ENCODE results near the gene BRIP1.
"Not testable (repeated sequence)": the region's sequence is repeated elsewhere in the genome, so short reads cannot be mapped to it uniquely, and the experiment has no call there.

Gene BRIP1

DNA sequence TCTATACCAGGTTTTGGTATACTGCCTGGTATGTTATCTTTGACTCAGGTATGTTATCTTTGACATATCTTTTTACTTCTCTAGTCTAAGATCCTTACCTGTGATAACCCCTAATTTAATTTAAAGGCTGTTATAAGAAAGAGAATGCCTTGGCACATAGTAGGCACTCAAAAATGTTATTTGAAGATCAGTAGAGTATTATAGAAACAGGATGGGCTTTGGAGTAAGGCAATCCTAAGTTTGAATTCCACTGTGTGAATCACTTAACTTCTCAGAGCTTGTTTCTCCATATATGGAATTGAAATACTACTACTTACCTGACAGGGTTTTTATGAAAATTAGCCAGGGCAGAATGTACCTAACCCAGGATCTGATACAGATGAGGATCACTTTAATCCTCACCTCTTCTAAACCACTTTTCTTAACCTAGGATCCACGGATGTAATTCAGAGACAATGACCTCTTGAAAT, 1.2 kb downstream of the BRIP1 start:
- Histone ChIP-seq H3K4me1 (ENCODE audit: insufficient read depth, low read length) (peaks cover 10% of the 10 kb centered on the region), H3K4me3 (ENCODE audit: low read depth in 1 of 2, low read length in 2 of 2) (no peak overlapping the region), H3K9ac (ENCODE audit: low read length) (no peak overlapping the region), H3K9me3 (ENCODE audit: low read length) (no peaks in the 10 kb centered on the region), H3K27me3 (ENCODE audit: control insufficient read depth in 1 of 2, insufficient read depth in 2 of 2, low read length in 2 of 2) (no peaks in the 10 kb centered on the region), H3K27ac (ENCODE audit: low read depth, low read length) (no peak overlapping the region), H3K36me3 (ENCODE audit: insufficient read depth, low read length) (no peaks in the 10 kb centered on the region)

DNA sequence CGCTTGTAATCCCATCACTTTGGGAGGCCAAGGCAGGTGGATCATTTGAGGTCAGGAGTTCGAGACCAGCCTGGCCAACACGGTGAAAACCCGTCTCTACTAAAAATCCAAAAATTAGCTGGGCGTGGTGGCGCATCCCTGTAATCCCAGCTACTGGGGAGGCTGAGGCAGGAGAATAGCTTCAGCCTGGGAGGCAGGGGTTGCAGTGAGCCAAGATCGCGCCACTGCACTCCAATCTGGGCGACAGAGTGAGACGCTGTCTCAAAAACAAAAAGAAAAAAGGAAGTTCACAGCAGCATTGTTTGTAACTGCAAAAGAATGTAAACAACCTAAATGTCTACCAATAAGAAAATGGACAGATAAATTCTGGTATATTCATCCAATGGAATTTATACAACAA, 2.9 kb downstream of the BRIP1 start:
- not testable (repeated sequence) for H3K9me3 ChIP-seq (ENCODE audit: low read length); H3K27me3 ChIP-seq (ENCODE audit: control insufficient read depth in 1 of 2, insufficient read depth in 2 of 2, low read length in 2 of 2); H3K4me3 ChIP-seq (ENCODE audit: low read depth in 1 of 2, low read length in 2 of 2); H3K9ac ChIP-seq (ENCODE audit: low read length); H3K36me3 ChIP-seq (ENCODE audit: insufficient read depth, low read length); H3K27ac ChIP-seq (ENCODE audit: low read depth, low read length)
- H3K4me1 ChIP-seq (ENCODE audit: insufficient read depth, low read length) = peaks cover 10% of the 10 kb centered on the region

DNA sequence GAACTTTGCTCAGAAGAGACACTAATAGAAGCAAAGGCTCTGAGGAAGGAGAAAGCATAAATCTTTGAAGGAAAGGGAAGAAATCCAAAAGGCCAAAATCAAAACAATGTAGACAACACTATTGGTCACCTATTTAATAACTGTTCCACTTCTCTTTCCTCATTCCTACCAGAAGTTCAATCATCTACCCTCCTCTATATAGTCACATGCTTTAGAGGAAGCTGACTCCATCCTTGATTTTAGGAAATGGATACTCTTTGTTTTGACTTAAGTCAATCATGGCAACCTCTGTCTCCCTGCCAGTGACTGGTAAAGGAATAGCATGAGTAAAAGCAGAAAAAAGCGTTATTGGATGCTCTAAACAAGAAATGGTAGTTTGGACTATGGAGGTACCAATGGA, 7.3 kb downstream of the BRIP1 start:
- no peaks in the 10 kb centered on the region for H3K4me1 ChIP-seq (ENCODE audit: insufficient read depth, low read length)
- H3K9ac ChIP-seq (ENCODE audit: low read length) = no peak overlapping the region
- no peaks in the 10 kb centered on the region for H3K27me3 ChIP-seq (ENCODE audit: control insufficient read depth in 1 of 2, insufficient read depth in 2 of 2, low read length in 2 of 2)
- no peak overlapping the region for H3K4me3 ChIP-seq (ENCODE audit: low read depth in 1 of 2, low read length in 2 of 2)
- H3K9me3 ChIP-seq (ENCODE audit: low read length) = no peaks in the 10 kb centered on the region
- H3K36me3 ChIP-seq (ENCODE audit: insufficient read depth, low read length) = no peaks in the 10 kb centered on the region
- H3K27ac ChIP-seq (ENCODE audit: low read depth, low read length) = no peak overlapping the region

DNA sequence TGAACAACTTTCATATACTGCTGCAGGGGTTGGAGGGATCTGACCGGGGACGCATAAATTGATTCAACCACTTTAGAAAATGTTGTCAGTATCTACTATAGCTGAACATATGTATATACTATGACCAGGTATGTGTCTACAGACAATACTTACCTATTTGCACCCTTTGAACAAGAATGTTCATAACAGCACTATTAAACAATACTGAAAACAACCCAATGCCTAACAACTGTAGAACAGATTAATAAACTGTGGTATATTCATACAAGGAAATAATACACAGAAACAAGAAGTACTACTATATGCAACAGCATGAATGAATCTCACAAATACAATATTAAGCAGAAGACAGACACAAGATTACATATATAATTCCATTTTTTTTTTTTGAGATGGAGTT, 10.5 kb downstream of the BRIP1 start:
- no peaks in the 10 kb centered on the region for H3K4me1 ChIP-seq (ENCODE audit: insufficient read depth, low read length)
- H3K27me3 ChIP-seq (ENCODE audit: control insufficient read depth in 1 of 2, insufficient read depth in 2 of 2, low read length in 2 of 2) = no peaks in the 10 kb centered on the region
- no peak overlapping the region for H3K27ac ChIP-seq (ENCODE audit: low read depth, low read length)
- no peaks in the 10 kb centered on the region for H3K9me3 ChIP-seq (ENCODE audit: low read length)
- no peak overlapping the region for H3K9ac ChIP-seq (ENCODE audit: low read length)
- H3K4me3 ChIP-seq (ENCODE audit: low read depth in 1 of 2, low read length in 2 of 2) = no peak overlapping the region
- no peaks in the 10 kb centered on the region for H3K36me3 ChIP-seq (ENCODE audit: insufficient read depth, low read length)

DNA sequence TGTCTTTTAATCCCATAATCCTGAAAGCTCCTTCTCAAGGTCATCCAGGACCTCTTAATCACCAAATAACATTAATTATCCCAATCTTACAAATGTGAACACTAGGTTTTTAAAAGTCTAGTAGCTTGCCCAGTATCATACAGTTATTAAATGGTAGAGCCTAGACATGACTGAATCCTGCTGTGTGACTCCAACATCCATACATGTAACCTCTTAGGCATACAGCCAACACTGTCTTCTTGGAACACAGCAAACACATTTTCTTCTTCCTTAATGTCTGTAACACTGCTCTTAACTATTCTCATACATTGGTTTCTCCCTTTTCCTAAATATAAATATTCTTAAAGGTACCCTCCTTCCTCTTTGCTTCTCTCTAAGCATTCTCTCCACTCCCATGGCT, 13.7 kb downstream of the BRIP1 start:
- no peaks in the 10 kb centered on the region for H3K9me3 ChIP-seq (ENCODE audit: low read length)
- H3K9ac ChIP-seq (ENCODE audit: low read length) = no peak overlapping the region
- no peaks in the 10 kb centered on the region for H3K36me3 ChIP-seq (ENCODE audit: insufficient read depth, low read length)
- H3K4me3 ChIP-seq (ENCODE audit: low read depth in 1 of 2, low read length in 2 of 2) = no peak overlapping the region
- H3K4me1 ChIP-seq (ENCODE audit: insufficient read depth, low read length) = no peaks in the 10 kb centered on the region
- H3K27me3 ChIP-seq (ENCODE audit: control insufficient read depth in 1 of 2, insufficient read depth in 2 of 2, low read length in 2 of 2) = no peaks in the 10 kb centered on the region
- no peak overlapping the region for H3K27ac ChIP-seq (ENCODE audit: low read depth, low read length)

DNA sequence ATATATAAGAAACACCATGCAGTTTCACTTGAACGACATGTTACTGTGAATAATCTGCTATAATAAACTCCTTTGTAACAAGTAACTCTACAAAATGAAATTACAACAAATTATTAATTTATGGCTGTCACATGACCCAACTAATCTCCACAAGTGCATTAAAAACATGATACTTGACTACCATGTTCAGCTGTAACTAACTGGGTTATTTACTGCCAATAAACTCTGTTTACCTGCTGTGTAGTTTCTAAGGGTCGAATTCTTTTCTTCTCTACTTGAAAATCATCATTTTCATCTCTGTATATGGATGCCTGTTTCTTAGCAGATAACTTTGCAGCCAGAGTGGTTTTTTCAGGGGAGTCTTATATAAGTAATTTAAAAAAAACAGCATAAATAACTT, 14.4 kb downstream of the BRIP1 start:
- Histone ChIP-seq H3K4me1 (ENCODE audit: insufficient read depth, low read length) (no peaks in the 10 kb centered on the region), H3K27ac (ENCODE audit: low read depth, low read length) (no peak overlapping the region), H3K27me3 (ENCODE audit: control insufficient read depth in 1 of 2, insufficient read depth in 2 of 2, low read length in 2 of 2) (no peaks in the 10 kb centered on the region)

DNA sequence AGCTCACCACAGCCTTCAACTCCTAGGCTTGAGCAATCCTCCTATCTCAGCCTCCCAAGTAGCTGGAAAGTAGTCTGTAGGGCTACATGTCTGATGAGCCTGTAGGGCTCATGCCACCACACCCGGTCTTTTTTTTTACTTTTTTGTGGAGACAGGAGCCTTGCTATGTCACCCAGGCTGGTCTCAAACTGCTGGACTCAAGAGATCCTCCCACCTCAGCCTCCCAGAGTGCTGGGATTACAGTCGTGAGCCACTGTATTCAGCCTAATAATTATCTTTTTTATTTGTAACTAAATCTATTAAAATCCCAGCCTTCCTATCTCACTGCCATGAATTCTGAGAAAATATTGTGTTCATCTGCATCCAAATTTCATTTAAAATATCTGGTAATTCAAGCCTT, 15.1 kb downstream of the BRIP1 start:
- Histone ChIP-seq H3K36me3 (ENCODE audit: insufficient read depth, low read length) (no peaks in the 10 kb centered on the region), H3K4me1 (ENCODE audit: insufficient read depth, low read length) (no peaks in the 10 kb centered on the region), H3K27ac (ENCODE audit: low read depth, low read length) (no peak overlapping the region), H3K27me3 (ENCODE audit: control insufficient read depth in 1 of 2, insufficient read depth in 2 of 2, low read length in 2 of 2) (no peaks in the 10 kb centered on the region), H3K9me3 (ENCODE audit: low read length) (no peaks in the 10 kb centered on the region), H3K9ac (ENCODE audit: low read length) (no peak overlapping the region), H3K4me3 (ENCODE audit: low read depth in 1 of 2, low read length in 2 of 2) (no peak overlapping the region)

More for the DNA sequence above, 14.4 kb downstream of the BRIP1 start:
- H3K36me3 ChIP-seq (ENCODE audit: insufficient read depth, low read length) = no peaks in the 10 kb centered on the region
- no peaks in the 10 kb centered on the region for H3K9me3 ChIP-seq (ENCODE audit: low read length)
- H3K9ac ChIP-seq (ENCODE audit: low read length) = no peak overlapping the region
- H3K4me3 ChIP-seq (ENCODE audit: low read depth in 1 of 2, low read length in 2 of 2) = no peak overlapping the region

DNA sequence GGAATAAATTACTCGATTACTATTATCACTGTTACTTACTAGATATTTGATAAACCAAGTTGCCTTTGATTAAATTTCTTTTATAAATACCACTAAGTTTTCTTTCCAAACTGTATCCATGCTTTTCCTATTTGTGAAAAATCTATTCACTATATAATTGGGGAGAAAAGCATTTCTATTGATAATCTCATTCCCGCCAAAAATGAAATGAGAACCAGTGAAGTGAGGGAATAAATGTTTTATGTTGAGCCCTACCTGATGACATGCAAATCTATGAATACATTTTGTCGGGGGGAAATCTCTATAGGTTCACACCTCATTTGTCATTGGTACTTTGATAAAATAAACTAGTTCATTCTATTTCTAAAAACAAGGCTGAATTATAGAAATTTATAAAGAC, 15.7 kb downstream of the BRIP1 start:
- no peaks in the 10 kb centered on the region for H3K9me3 ChIP-seq (ENCODE audit: low read length)
- H3K27me3 ChIP-seq (ENCODE audit: control insufficient read depth in 1 of 2, insufficient read depth in 2 of 2, low read length in 2 of 2) = no peaks in the 10 kb centered on the region
- H3K9ac ChIP-seq (ENCODE audit: low read length) = no peak overlapping the region
- H3K27ac ChIP-seq (ENCODE audit: low read depth, low read length) = no peak overlapping the region
- H3K4me1 ChIP-seq (ENCODE audit: insufficient read depth, low read length) = no peaks in the 10 kb centered on the region
- no peak overlapping the region for H3K4me3 ChIP-seq (ENCODE audit: low read depth in 1 of 2, low read length in 2 of 2)
- H3K36me3 ChIP-seq (ENCODE audit: insufficient read depth, low read length) = no peaks in the 10 kb centered on the region

DNA sequence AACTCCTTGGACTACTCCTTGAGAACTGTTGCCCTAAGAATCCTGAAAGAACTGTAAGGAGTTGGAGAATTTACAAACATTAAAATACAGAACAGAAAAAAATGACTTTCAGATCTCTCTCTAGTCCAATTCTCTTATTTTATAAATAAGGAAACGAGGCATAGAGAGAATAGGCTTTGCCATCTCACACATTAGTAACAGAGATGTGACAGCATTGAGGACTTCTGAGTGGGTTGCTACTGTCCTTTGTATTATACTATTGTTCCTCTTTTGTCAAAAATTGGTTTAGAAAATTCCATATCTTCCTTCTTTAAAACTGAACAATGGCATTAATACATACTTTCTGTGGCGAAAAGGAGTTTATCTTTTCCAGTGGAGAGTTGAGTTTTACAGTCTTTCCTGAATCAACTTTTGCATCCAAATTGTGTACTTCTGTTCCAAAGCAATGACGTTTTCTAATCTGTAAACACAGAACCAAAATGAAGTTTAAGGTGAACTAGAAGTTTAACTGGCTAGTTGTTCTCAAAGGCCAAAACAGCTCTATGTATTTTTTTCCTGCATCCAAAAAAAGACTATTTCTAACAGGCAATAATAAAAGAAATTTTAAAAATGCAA, 16.5 kb downstream of the BRIP1 start:
- Histone ChIP-seq H3K4me3 (ENCODE audit: low read depth in 1 of 2, low read length in 2 of 2) (no peak overlapping the region), H3K27ac (ENCODE audit: low read depth, low read length) (no peak overlapping the region), H3K36me3 (ENCODE audit: insufficient read depth, low read length) (no peaks in the 10 kb centered on the region), H3K4me1 (ENCODE audit: insufficient read depth, low read length) (no peaks in the 10 kb centered on the region), H3K9ac (ENCODE audit: low read length) (no peak overlapping the region), H3K9me3 (ENCODE audit: low read length) (no peaks in the 10 kb centered on the region), H3K27me3 (ENCODE audit: control insufficient read depth in 1 of 2, insufficient read depth in 2 of 2, low read length in 2 of 2) (no peaks in the 10 kb centered on the region)

DNA sequence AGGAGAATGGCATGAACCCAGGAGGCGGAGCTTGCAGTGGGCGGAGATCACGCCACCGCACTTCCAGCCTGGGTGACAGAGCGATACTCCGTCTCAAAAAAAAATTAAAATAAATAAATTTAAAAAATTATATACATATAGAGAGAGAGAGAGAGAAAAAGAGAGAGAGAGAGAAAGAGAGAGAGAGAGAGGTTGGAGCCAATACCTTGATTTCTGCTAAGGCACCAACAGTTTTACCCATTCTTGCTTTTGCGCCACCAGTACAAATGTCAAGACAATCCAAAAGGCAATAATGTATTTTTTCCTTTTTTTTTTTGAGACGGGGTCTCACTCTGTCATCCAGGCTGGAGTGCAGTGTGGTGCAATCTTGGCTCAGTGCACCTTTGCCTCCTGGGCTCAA, 17.2 kb downstream of the BRIP1 start:
- no peaks in the 10 kb centered on the region for H3K27me3 ChIP-seq (ENCODE audit: control insufficient read depth in 1 of 2, insufficient read depth in 2 of 2, low read length in 2 of 2)
- no peaks in the 10 kb centered on the region for H3K36me3 ChIP-seq (ENCODE audit: insufficient read depth, low read length)
- H3K27ac ChIP-seq (ENCODE audit: low read depth, low read length) = no peak overlapping the region
- H3K9ac ChIP-seq (ENCODE audit: low read length) = no peak overlapping the region
- H3K9me3 ChIP-seq (ENCODE audit: low read length) = no peaks in the 10 kb centered on the region
- H3K4me1 ChIP-seq (ENCODE audit: insufficient read depth, low read length) = no peaks in the 10 kb centered on the region
- no peak overlapping the region for H3K4me3 ChIP-seq (ENCODE audit: low read depth in 1 of 2, low read length in 2 of 2)

DNA sequence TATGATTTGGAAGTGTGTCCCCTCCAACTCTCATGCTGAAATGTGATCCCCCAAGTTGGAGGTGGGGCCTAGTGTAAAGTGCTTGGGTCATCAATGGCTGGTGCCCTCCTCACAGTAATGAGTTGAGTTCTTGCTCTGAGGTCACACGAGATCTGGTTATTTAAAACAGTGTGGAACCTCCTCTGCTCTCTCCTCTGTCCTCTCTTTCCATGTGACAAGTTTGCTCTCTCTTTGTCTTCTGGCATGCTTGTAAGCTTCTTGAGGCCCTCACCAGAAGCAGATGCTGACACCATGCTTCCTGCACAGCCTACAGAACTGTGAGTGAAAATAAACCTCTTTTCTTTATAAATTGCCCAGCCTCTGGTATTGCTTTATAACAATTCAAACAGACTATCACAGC, 19.9 kb downstream of the BRIP1 start:
- Histone ChIP-seq H3K9ac (ENCODE audit: low read length) (no peak overlapping the region), H3K36me3 (ENCODE audit: insufficient read depth, low read length) (no peaks in the 10 kb centered on the region), H3K27me3 (ENCODE audit: control insufficient read depth in 1 of 2, insufficient read depth in 2 of 2, low read length in 2 of 2) (no peaks in the 10 kb centered on the region), H3K27ac (ENCODE audit: low read depth, low read length) (no peak overlapping the region), H3K9me3 (ENCODE audit: low read length) (no peaks in the 10 kb centered on the region), H3K4me1 (ENCODE audit: insufficient read depth, low read length) (no peaks in the 10 kb centered on the region), H3K4me3 (ENCODE audit: low read depth in 1 of 2, low read length in 2 of 2) (no peak overlapping the region)

DNA sequence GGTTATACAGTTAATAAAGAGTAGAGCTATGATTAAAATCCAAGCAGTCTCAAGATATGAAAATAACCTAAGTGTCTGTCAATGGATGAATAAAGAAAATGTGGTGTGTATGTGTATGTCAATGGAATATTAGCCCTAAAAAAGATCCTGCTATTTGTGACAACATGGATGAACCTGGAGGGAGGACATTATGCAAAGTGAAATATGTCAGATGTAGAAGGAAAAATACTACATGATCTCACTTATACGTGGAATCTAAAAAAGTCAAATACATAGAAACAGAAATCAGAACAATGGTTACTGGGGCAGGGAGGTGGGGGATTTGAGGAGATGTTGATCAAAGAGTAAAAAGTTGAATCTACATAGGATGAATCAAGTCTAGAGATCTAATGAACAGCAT, 20.4 kb downstream of the BRIP1 start:
- Histone ChIP-seq H3K9ac (ENCODE audit: low read length) (no peak overlapping the region), H3K27me3 (ENCODE audit: control insufficient read depth in 1 of 2, insufficient read depth in 2 of 2, low read length in 2 of 2) (no peaks in the 10 kb centered on the region), H3K4me3 (ENCODE audit: low read depth in 1 of 2, low read length in 2 of 2) (no peak overlapping the region), H3K9me3 (ENCODE audit: low read length) (no peaks in the 10 kb centered on the region), H3K4me1 (ENCODE audit: insufficient read depth, low read length) (no peaks in the 10 kb centered on the region), H3K27ac (ENCODE audit: low read depth, low read length) (no peak overlapping the region), H3K36me3 (ENCODE audit: insufficient read depth, low read length) (no peaks in the 10 kb centered on the region)
